Gastroesophageal sphincter (tissue), 4 donors: Measurements from ENCODE around the gene RRAGC. TPM values are rescaled to one million over a fixed set of nuclear protein-coding genes. Genes with fewer than 3 reads are reported as not detected.
A peak's percentile ranks its signal among the peaks of the same experiment; 100 is the strongest.

Experiments
- ATAC-seq: fragments of 150-250 bp; one replicate; pipeline ENCODE4 v1.9.1; 2016; ENCODE audit warnings: mild to moderate bottlenecking, moderate library complexity
- H3K27ac ChIP-seq, 4 donors: fragments of 200-600 bp; sonication (generic) in 3 of 4; 1 replicate in 3 of 4; 2 replicates in 1 of 4; pipeline ENCODE4 v1.5.1; 2016 to 2019
- H3K27me3 ChIP-seq: fragments of 200-600 bp; sonication (generic); one replicate; pipeline ENCODE4 v1.5.1; 2019
- H3K36me3 ChIP-seq, 2 donors: fragments of 200-600 bp; sonication (generic); one replicate each; pipeline ENCODE4 v1.5.1; 2019; ENCODE audit warnings: control low read depth in 1 of 2
- H3K4me1 ChIP-seq, 3 donors: fragments of 200-600 bp; sonication (generic); 1 replicate in 2 of 3; 2 replicates in 1 of 3; pipeline ENCODE4 v1.5.1; 2016 to 2019; ENCODE audit warnings: control low read depth in 2 of 3
- H3K4me3 ChIP-seq, 2 donors: fragments of 200-600 bp; sonication (generic); one replicate each; pipeline ENCODE4 v1.5.1; 2019; ENCODE audit warnings: mild to moderate bottlenecking in 1 of 2, moderate library complexity in 1 of 2
- H3K9me3 ChIP-seq, 3 donors: fragments of 200-600 bp; sonication (generic); one replicate each; pipeline ENCODE4 v1.5.1; 2017 to 2019; ENCODE audit warnings: control low read depth in 2 of 3
- CTCF ChIP-seq, 4 experiments: fragments of 200-600 bp in 2 of 4; fragments of 450-650 bp in 2 of 4; sonication (generic) in 1 of 4; IDR thresholded peaks; one replicate each; pipeline ENCODE4 v1.5.1; 2017 to 2019; ENCODE audit warnings: antibody characterized with exemption in 4 of 4, mild to moderate bottlenecking in 2 of 4, moderate library complexity in 2 of 4
- EP300 ChIP-seq: sonication (generic); formaldehyde crosslinking; IDR thresholded peaks from one replicate; pipeline ENCODE4 v1.6.1; 2017; ENCODE audit warnings: antibody characterized with exemption, mild to moderate bottlenecking
- POLR2A ChIP-seq, 2 donors: fragments of 450-650 bp; IDR thresholded peaks; one replicate each; pipeline ENCODE4 v1.6.1; 2017; ENCODE audit warnings: antibody characterized with exemption in 2 of 2, mild to moderate bottlenecking in 2 of 2, moderate library complexity in 1 of 2
- POLR2AphosphoS5 ChIP-seq: sonication (generic); formaldehyde crosslinking; IDR thresholded peaks from one replicate; pipeline ENCODE4 v1.6.1; 2017; ENCODE audit warnings: antibody characterized with exemption
- WGBS, 2 donors: methylation state at CpG; one replicate each; pipeline ENCODE4 v1.1.5; 2018; ENCODE audit warnings: low coverage in 1 of 2; 5-methylcytosine and 5-hydroxymethylcytosine counted together
- total RNA-seq, 4 donors: library from RNA; depleted of rRNA; stranded (reverse); fragments of >200 nt; gene quantifications; one replicate each; pipeline ENCODE4 v1.1.0, GENCODE V29; 2016

Gene RRAGC, protein sequence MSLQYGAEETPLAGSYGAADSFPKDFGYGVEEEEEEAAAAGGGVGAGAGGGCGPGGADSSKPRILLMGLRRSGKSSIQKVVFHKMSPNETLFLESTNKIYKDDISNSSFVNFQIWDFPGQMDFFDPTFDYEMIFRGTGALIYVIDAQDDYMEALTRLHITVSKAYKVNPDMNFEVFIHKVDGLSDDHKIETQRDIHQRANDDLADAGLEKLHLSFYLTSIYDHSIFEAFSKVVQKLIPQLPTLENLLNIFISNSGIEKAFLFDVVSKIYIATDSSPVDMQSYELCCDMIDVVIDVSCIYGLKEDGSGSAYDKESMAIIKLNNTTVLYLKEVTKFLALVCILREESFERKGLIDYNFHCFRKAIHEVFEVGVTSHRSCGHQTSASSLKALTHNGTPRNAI
- total RNA-seq = 10 to 100 TPM; 19.5 to 25.0 (median 20.5) TPM

GRCh38 chr1:38859561-38860453 is at the start of gene RRAGC:
Gene RRAGC, minus strand, starts transcription at chr1:38859772. Its CDS starts 126 bp downstream, at chr1:38859646.
- peak; percentile 100 for ATAC-seq
- TF ChIP-seq POLR2A (IDR thresholded peaks at IDR 0.05) (peak; percentile 59 to 70), POLR2AphosphoS5 (peak; percentile 70), EP300 (no peak), CTCF (IDR thresholded peaks at IDR 0.05) (no peak)
- 0 to 20% methylated on average over 1 of the region's 70 CpGs for WGBS, 2 donors

DNA sequence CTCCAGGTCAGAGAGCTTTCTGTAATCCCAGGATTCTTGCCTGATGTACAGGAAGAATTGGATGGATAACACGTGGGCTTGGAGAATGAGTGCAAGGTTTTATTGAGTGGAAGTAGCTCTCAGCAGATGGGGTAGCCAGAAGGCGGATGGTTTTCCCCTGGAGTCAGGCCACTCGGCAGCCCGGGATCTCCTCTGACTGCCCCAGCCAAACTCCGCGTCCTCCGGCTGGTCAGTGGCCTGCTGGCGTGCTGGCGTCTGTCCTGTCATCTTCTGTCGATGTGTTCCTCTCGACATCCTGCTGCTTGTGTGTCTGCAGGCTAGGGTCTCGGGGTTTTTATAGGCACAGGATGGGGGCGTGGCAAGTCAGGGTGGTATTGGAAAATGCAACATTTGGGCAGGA is 49.2 kb upstream of the RRAGC start:
- Histone ChIP-seq H3K4me1 (no peaks in the 10 kb centered on the region), H3K9me3 (peaks cover 0 to 24% (median 0%) of the 10 kb centered on the region in 3 donors), H3K27me3 (no peaks in the 10 kb centered on the region), H3K27ac (no peak overlapping the region), H3K36me3 (peaks cover 0 to 4% of the 10 kb centered on the region in 2 donors), H3K4me3 (no peak overlapping the region)
- TF ChIP-seq POLR2A (IDR thresholded peaks at IDR 0.05) = no peak
- TF ChIP-seq CTCF (IDR thresholded peaks at IDR 0.05) = no peak
- no peak for TF ChIP-seq EP300
- TF ChIP-seq POLR2AphosphoS5 = no peak
- 62% methylated on average over 6 of the region's 13 CpGs; no CpG with 5 or more reads in 1 of the 2 donors for WGBS, 2 donors
- ATAC-seq = no peak

More at GRCh38 chr1:38859561-38860453, at the start of gene RRAGC:
- no peaks in the 10 kb centered on the region for H3K27me3 ChIP-seq
- H3K9me3 ChIP-seq = no peaks in the 10 kb centered on the region
- peak within 1 kb of the TSS; percentile 82 to 93 (median 90) for H3K27ac ChIP-seq
- peaks cover 4 to 77% (median 25%) of the 10 kb centered on the region in 3 donors for H3K4me1 ChIP-seq
- H3K36me3 ChIP-seq = peaks cover 0 to 26% of the 10 kb centered on the region in 2 donors
- peak within 1 kb of the TSS; percentile 85 to 97 for H3K4me3 ChIP-seq

DNA sequence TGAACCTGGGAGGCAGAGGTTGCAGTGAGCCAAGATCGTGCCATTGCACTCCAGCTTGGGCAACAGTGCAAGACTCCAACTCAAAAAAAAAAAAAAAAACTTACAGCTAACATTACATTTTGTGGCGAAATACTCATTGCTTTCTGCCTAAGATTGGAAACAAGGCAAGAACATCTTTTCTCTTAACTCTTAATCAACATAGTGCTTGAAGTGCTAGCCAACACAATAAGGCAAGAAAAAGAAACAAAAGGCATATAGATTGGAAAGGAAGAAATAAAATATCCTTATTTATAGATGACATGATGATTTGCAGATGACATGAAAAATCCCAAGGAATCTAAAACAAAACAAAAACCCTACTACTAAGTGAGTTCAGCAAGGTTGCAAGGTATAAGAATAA is 46.4 kb upstream of the RRAGC start:
- H3K27ac ChIP-seq = no peak overlapping the region
- 100% methylated on average over 2 of the region's 2 CpGs for WGBS, 2 donors
- TF ChIP-seq POLR2AphosphoS5 = no peak
- no peak for TF ChIP-seq CTCF (IDR thresholded peaks at IDR 0.05)
- TF ChIP-seq EP300 = no peak
- no peak for TF ChIP-seq POLR2A (IDR thresholded peaks at IDR 0.05)
- no peaks in the 10 kb centered on the region for H3K36me3 ChIP-seq
- no peak for ATAC-seq
- H3K4me1 ChIP-seq = no peaks in the 10 kb centered on the region
- no peaks in the 10 kb centered on the region for H3K27me3 ChIP-seq
- no peak overlapping the region for H3K4me3 ChIP-seq
- H3K9me3 ChIP-seq = peaks cover 0 to 24% (median 0%) of the 10 kb centered on the region in 3 donors

DNA sequence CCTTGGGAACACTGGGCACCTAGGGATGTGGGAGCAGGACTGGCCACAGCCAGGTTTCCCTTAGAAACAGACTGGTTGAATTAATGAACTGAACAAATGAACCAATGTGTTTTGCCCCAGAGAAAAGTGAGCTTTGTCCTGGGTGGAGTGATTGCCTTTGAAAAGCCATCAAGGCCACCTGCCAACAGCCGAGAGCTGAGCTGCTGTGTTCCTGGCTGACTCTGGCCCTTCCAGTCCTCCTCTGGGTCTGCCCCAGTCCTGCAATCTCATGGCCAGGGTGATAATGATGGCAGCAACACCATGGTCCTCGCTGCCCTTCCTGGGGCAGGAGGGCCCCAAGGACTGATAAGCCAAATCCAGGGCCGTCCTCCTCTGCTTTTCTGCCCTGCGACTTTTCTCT is 40.0 kb upstream of the RRAGC start:
- ATAC-seq = no peak
- TF ChIP-seq POLR2A (IDR thresholded peaks at IDR 0.05) (no peak), POLR2AphosphoS5 (no peak), CTCF (IDR thresholded peaks at IDR 0.05) (no peak), EP300 (no peak)
- 80 to 100% methylated on average over 1 to 2 of the region's 4 CpGs for WGBS, 2 donors

More for the DNA sequence above, 40.0 kb upstream of the RRAGC start:
- H3K4me1 ChIP-seq = no peaks in the 10 kb centered on the region
- H3K27ac ChIP-seq = no peak overlapping the region
- H3K36me3 ChIP-seq = no peaks in the 10 kb centered on the region
- no peak overlapping the region for H3K4me3 ChIP-seq
- no peaks in the 10 kb centered on the region for H3K27me3 ChIP-seq
- no peaks in the 10 kb centered on the region for H3K9me3 ChIP-seq
